Measurements from ENCODE around the gene SOWAHA.
A peak's percentile ranks its signal among the peaks of the same experiment; 100 is the strongest.

The SOWAHA gene

GRCh38 chr5:132825834-132826391, 12.8 kb downstream of the SOWAHA start:
- no peak for DNase-seq (ENCODE audit: low read depth in 2 of 2)

DNA sequence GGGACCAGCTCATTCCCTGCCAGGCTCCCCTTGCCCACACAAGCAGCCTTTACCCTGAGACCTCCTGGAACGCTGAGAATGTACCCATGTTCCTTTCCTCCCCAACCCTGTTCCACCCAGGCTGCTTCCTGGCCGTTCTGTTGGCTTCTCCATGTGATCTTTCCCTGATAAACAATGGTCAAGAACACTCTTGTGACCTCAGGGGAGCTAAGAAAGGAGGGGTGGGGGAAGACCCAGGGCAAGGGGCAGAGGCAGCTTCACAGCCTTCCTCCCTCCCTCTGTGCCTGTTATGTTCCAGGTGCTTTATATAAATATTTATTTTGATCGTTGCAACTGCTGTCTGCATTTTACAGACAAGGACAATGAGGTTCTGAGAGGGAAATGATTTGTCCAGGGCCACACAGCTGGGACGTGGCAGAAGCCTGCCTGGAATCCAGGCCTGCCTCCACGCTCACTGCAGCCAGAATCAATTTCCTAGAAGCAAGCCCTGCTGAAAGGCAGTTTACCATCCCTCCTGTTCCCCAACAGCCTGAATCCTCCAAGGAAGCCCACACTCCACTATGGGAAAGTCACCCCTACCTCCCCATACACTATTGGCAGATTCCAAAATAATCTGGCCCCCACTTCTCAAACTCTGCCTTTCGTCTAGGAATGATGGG, 13.5 kb downstream of the SOWAHA start:
- DNase-seq (ENCODE audit: low read depth in 2 of 2), result no peak

DNA sequence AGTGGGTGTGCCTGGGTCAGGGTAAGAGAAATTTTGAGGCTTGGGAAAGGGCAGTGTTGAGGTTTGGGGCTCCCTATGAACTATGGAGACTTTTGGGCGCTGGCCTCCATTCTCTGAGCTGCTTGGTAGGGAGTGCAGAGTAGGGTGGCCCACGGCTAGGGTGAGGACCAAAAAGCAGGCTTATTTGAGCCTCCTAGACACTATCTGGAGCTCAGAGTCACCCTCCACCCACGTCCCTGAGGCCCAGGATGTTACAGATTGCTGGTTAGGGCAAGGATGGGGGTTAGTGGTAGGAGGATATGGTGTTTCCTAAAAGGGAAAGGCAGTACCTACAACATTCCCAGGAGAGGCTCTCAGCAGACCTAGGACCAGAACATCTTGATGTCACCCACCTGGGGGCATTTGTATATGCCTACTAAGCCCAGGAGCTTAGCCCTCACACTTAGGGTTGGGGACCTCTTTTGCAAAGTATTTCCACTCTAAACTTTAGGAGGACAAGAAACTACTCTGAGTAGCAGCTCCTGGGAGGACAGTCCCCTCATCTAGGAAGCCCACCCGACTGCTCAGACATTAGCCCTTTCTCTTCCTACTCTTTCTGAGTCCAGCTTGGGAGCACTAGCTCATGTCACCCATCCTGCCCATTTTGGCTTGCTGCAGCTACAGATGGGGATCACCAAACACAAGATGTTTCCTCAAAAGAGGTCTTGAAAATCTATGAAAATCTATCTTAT, 15.0 kb downstream of the SOWAHA start:
- DNase-seq (ENCODE audit: low read depth in 2 of 2), result no peak

DNA sequence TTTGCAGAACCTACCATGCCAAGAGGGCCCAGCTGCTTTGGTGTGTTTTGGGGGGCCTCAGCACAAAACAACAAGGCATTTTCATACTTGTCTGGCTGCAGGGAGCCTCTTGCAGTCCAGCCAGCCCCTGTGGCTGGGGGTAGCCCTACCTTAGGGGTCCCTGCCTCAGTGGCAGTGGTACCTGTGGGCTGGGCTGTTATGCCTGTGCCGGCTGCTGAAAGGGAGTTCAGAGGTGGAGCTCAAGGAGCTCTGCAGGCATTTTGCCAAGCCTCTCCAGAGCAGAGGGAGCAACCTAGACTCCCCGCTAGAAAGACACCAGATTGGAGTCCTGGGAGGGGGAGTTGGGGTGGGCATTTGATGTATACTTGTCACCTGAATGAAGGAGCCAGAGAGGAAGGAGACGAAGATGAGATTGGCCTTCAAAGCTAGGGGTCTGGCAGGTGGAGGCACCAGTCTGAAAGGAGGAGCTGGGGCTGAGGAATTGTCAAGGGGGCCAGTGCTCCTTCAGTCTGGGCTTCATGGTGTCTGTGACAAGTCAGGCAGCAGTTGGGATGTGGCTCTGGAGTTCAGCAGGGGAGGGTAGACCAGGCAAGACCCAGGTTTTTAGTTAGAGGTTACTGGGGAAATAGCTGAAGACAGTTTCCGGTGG, 15.9 kb downstream of the SOWAHA start:
- DNase-seq (ENCODE audit: low read depth in 2 of 2), result no peak

DNA sequence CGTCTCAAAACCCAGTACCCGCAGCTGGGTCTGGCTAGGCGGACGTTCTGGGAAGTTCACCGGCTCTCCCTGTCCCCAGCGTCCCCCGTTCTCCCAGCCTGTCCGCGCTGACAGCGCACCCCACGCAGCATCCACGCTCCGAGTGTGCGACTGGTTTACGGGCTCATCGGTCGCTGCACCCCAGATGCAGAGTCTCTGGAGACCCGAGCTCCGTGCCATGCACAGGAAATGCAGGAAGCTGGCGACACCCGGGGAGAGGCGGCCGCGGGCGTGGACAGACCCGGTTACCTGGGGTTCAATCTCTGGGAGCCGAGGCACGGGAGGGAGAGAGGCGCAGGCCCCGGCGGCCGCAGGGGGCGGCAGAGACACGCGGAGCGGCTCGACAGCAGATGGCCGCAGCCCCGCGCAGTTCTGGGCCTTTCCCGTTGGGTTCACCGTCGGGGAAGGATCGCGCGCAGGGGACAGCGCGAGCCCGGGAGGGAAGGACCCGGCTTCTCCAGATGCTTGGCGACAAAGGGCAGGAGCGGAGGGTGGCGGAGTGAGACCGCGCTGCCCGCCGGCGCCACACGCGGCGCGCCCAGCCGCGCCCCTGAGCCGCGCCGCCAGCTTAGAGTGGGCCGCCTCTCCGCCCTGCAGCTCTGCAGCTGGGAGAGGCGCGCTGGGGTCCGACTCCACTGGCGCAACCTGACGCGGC, 16.8 kb downstream of the SOWAHA start:
- peak; percentile 49 to 68 for DNase-seq (ENCODE audit: low read depth in 2 of 2)

DNA sequence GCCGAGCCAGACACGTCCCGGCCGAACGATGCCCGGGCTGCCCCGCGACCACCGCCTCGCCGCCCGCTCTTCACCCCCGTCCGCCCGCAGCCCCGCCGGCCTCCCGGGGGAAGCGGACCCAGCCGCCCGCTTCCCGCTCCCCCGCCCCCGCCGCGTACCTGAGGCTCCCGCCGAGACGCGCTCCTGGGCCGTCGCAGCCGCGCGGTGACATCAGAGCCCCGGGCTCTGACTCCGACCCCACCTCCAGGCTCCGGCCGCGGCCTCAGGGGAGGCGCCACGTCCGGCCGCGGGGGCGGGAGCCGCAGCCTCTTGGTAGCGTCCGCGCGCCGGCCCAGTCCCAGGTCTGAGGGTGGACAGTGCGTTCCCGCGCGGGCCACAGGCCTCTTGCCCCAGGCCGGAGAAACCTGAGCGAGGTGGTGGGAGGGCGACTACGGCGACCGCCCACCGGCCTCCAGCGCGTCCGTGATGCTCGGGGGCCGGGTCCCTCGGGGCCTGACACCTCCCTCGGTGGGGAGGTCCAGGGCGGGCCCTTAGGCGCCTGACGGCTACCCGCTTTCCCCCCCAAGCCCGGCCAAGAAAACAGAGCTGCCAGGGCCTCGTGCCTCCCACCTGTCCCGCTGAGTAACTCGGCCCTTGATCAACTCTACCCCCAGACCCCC, 17.5 kb downstream of the SOWAHA start, which contains the start of gene SHROOM1:
TSS of gene SHROOM1 (minus strand) at position 212 of the 659 bp plus-strand sequence. CDS start 4,507 bp downstream, outside the sequence.
- DNase-seq (ENCODE audit: low read depth in 2 of 2), result no peak

- DNase-seq (ENCODE audit: low read depth in 2 of 2), result no peak
Measured at GRCh38 chr5:132831095-132831860, 18.2 kb downstream of the SOWAHA start.

DNA sequence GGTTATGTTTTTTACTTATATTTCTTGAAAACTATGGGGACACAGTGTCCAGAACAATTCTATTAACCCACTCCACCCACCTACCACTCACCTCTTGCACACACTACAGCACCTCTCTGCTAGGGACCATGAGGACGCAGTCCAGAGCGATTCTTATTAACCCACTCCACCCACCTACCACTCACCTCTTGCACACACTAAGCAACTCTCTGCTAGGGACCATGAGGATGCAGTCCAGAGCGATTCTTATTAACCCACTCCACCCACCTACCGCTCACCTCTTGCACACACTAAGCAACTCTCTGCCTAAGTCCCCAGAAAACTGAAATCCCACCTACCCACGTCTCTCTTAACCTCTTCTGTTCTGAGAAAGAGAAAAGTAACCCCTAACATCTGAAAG, 19.5 kb downstream of the SOWAHA start:
- DNase-seq (ENCODE audit: low read depth in 2 of 2), result no peak

GRCh38 chr5:132834057-132834456, 21.0 kb downstream of the SOWAHA start:
- DNase-seq (ENCODE audit: low read depth in 2 of 2), result no peak

DNA sequence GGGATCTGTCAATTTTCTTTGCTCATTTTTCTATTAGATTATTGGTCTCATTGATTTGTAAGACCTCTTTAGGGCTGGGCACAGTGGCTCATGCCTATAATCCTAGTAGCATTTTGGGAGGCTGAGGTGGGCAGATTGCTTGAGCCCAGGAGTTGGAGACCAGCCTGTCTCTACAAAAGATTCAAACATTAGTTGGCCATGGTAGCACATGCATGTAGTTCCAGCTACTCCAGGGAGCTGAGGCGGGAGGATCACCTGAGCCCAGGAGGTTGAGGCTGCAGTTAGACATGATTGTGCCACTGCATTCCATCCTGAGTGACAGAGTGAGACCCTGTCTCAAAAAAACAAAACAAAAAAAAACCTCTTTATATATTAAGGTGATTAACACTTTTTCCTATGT, 23.8 kb downstream of the SOWAHA start:
- DNase-seq (ENCODE audit: low read depth in 2 of 2), result no peak

DNA sequence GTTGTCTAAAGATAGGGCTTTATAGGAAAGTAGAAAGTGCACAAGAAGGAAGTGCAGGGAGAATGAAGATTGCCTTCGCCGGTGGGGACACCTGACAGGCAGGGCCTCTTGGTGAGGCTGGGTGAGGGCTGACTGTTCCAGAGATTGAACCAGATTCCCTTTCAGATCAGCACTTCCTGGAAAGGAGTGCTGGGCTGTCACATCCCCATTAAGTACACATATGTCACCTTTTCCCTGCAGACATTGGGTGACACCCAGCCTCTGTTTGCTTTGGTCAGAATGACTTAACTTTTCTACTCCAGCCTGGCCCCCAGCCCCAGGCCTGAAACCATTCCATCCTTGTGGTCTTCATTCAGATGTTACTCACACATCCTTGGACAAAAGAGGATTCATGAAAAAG, 24.8 kb downstream of the SOWAHA start:
- DNase-seq (ENCODE audit: low read depth in 2 of 2), result no peak

- no peak for DNase-seq (ENCODE audit: low read depth in 2 of 2)
Measured at GRCh38 chr5:132838516-132839282, 25.6 kb downstream of the SOWAHA start.

- DNase-seq (ENCODE audit: low read depth in 2 of 2), result no peak
Measured at GRCh38 chr5:132839426-132840301, 26.6 kb downstream of the SOWAHA start.

DNA sequence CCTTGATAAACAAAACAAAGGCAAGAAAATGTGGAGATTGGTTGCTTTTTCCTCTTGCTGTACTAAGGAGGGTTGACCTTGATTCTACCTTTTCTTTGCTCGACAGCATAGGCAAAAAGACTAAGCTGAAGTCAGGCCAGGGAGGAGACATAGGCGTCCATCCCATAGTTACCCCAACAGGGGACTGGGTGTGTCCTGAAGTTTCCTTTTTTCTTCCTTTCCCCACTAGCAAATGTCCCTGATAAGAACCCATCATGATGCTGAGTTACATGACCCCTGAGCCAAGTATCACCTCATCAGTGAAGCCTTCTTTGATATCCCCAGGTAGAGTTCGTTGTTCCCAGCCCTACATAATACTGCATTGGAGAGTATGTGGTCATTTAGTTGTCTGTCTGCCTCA, 27.2 kb downstream of the SOWAHA start:
- no peak for DNase-seq (ENCODE audit: low read depth in 2 of 2)

GRCh38 chr5:132840896-132841295, 27.8 kb downstream of the SOWAHA start:
- DNase-seq (ENCODE audit: low read depth in 2 of 2), result no peak

GRCh38 chr5:132841305-132841704, 28.2 kb downstream of the SOWAHA start:
- DNase-seq (ENCODE audit: low read depth in 2 of 2), result no peak

DNA sequence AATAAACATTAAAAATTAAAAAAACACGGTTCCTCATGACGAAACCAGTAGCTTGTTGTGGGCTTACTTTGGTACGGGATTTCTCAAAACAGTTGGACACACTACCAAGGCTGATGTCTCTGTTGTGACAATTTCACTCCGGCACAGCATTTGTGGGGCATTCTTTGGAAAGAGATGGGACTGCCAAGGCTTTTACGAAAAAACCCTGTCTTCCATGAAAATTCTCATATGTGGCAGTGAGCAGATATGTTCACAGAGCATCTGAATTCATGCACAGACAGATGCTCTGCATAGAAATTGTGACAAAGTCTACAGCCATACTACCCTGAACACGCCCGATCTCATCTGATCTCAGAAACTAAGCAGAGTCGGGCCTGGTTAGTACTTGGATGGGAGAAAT, 35.2 kb downstream of the SOWAHA start:
- no peak for DNase-seq (ENCODE audit: low read depth in 2 of 2)

DNA sequence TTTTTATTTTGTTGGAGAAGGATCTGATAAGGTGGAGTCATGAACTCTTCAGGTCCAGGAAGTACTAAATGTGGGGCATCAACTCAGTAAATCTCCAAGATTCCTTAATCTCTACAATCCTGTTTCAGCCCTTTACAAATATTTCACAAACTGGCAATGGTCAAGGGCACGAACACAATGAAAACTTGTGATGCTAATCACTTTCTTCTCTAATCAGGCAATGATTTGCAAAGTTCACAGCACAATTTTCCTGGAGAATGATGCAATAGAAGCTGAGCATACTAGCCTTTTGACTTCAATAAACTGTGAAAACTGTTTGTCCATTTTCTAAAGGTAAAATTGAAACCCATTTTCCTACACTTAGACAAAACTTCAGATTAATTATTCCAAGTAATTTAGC, 36.2 kb downstream of the SOWAHA start:
- DNase-seq (ENCODE audit: low read depth in 2 of 2), result no peak

GRCh38 chr5:132850066-132850465, 37.0 kb downstream of the SOWAHA start:
- no peak for DNase-seq (ENCODE audit: low read depth in 2 of 2)
